Neural crest cell (in vitro differentiated cells): ENCODE measurements around the gene DNAJC27. TPM values are rescaled to one million over a fixed set of nuclear protein-coding genes. Genes with fewer than 3 reads are reported as not detected.
A peak's percentile ranks its signal among the peaks of the same experiment; 100 is the strongest.

ENCODE experiments used
- DNase-seq: peaks from one replicate; pipeline ENCODE4 v3.0.0; 2021; ENCODE audit warnings: low read depth, mixed read lengths, low spot score
- H3K27ac Mint-ChIP-seq: one replicate; pipeline ENCODE4 v1.8.0; 2021; ENCODE audit warnings: mild to moderate bottlenecking, mixed read lengths; ENCODE audit not compliant: unreplicated experiment
- H3K27me3 Mint-ChIP-seq: 2 replicates; pipeline ENCODE4 v1.8.0; 2021; ENCODE audit warnings: low read depth, mild to moderate bottlenecking, mixed read lengths
- H3K36me3 Mint-ChIP-seq: 2 replicates; pipeline ENCODE4 v1.8.0; 2021; ENCODE audit warnings: low read depth, mild to moderate bottlenecking, mixed read lengths
- H3K4me1 Mint-ChIP-seq: 2 replicates; pipeline ENCODE4 v1.8.0; 2021; ENCODE audit warnings: mixed read lengths
- H3K4me3 Mint-ChIP-seq: one replicate; pipeline ENCODE4 v1.8.0; 2021; ENCODE audit warnings: mild to moderate bottlenecking, mixed read lengths
- H3K9me3 Mint-ChIP-seq: 2 replicates; pipeline ENCODE4 v1.8.0; 2021; ENCODE audit warnings: mixed read lengths
- CTCF ChIP-seq: fragments of 200-600 bp; sonication (generic); conservative IDR thresholded peaks from 2 replicates; pipeline ENCODE4 v1.5.0; 2021; ENCODE audit warnings: antibody characterized with exemption, mild to moderate bottlenecking
- total RNA-seq: library from RNA; stranded (reverse); gene quantifications from 2 replicates; pipeline ENCODE4 v1.2.1, GENCODE V29; 2021

Gene DNAJC27
- total RNA-seq, 1 donor from 2014 or later: 8.1 TPM

- H3K9me3 Mint-ChIP-seq: no peaks in the 10 kb centered on the region
- H3K4me3 Mint-ChIP-seq: peak overlapping the region; percentile 57
- no peaks in the 10 kb centered on the region for H3K27me3 Mint-ChIP-seq
- H3K27ac Mint-ChIP-seq: no peak overlapping the region
- DNase-seq: no peak
- peaks cover 24% of the 10 kb centered on the region for H3K4me1 Mint-ChIP-seq
- H3K36me3 Mint-ChIP-seq: no peaks in the 10 kb centered on the region
- TF ChIP-seq CTCF: no peak
Observed at GRCh38 chr2:24969784-24970183, 2.0 kb downstream of the DNAJC27 start.

- Mint-ChIP-seq H3K4me3 (no peak overlapping the region), H3K27ac (no peak overlapping the region), H3K27me3 (no peaks in the 10 kb centered on the region), H3K4me1 (no peaks in the 10 kb centered on the region), H3K9me3 (no peaks in the 10 kb centered on the region), H3K36me3 (peaks cover 36% of the 10 kb centered on the region)
- no peak for DNase-seq
- TF ChIP-seq CTCF: no peak
Observed at GRCh38 chr2:24961903-24962302, 9.9 kb downstream of the DNAJC27 start.

GRCh38 chr2:24959761-24960160 lies 12.0 kb downstream of the DNAJC27 start:
- Mint-ChIP-seq H3K36me3 (peaks cover 55% of the 10 kb centered on the region), H3K27ac (no peak overlapping the region), H3K27me3 (no peaks in the 10 kb centered on the region), H3K4me1 (no peaks in the 10 kb centered on the region), H3K9me3 (peaks cover 6% of the 10 kb centered on the region), H3K4me3 (no peak overlapping the region)
- DNase-seq: no peak
- TF ChIP-seq CTCF: no peak

GRCh38 chr2:24958411-24958935 lies 13.3 kb downstream of the DNAJC27 start:
- H3K9me3 Mint-ChIP-seq: peaks cover 6% of the 10 kb centered on the region
- H3K36me3 Mint-ChIP-seq: peaks cover 63% of the 10 kb centered on the region
- TF ChIP-seq CTCF: no peak
- H3K4me1 Mint-ChIP-seq: no peaks in the 10 kb centered on the region
- no peak for DNase-seq
- H3K27me3 Mint-ChIP-seq: no peaks in the 10 kb centered on the region
- no peak overlapping the region for H3K4me3 Mint-ChIP-seq
- H3K27ac Mint-ChIP-seq: no peak overlapping the region

- H3K27ac Mint-ChIP-seq: no peak overlapping the region
- H3K4me1 Mint-ChIP-seq: no peaks in the 10 kb centered on the region
- DNase-seq: no peak
- no peak overlapping the region for H3K4me3 Mint-ChIP-seq
- peaks cover 64% of the 10 kb centered on the region for H3K36me3 Mint-ChIP-seq
- peaks cover 6% of the 10 kb centered on the region for H3K9me3 Mint-ChIP-seq
- H3K27me3 Mint-ChIP-seq: no peaks in the 10 kb centered on the region
- TF ChIP-seq CTCF: no peak
Observed at GRCh38 chr2:24957976-24958375, 13.8 kb downstream of the DNAJC27 start.
